ENCODE results near the gene KRTAP10-12.

DNA sequence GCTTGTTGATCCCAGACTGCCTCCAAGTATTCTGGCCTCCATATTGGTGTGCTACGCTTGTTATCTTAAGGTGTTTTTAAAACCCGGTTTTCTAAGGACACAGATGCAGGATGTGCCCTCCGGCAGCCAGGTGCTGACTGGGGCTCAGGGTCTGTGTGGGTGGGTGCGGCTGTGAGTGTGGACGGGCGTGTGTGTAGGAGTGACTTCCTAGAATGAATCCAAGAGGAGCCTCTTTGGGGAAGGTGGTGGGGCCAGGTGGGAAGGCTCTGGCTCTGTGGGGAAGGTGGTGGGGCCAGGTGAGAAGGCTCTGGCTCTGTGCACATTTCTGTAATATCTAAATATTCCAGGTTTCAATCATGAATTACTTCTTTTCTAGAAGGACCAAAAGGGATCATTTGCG, 27.2 kb downstream of the KRTAP10-12 start:
- TF ChIP-seq POLR2AphosphoS5 (IDR thresholded peaks at IDR 0.05): no peak
- TF ChIP-seq, protein P1, sequence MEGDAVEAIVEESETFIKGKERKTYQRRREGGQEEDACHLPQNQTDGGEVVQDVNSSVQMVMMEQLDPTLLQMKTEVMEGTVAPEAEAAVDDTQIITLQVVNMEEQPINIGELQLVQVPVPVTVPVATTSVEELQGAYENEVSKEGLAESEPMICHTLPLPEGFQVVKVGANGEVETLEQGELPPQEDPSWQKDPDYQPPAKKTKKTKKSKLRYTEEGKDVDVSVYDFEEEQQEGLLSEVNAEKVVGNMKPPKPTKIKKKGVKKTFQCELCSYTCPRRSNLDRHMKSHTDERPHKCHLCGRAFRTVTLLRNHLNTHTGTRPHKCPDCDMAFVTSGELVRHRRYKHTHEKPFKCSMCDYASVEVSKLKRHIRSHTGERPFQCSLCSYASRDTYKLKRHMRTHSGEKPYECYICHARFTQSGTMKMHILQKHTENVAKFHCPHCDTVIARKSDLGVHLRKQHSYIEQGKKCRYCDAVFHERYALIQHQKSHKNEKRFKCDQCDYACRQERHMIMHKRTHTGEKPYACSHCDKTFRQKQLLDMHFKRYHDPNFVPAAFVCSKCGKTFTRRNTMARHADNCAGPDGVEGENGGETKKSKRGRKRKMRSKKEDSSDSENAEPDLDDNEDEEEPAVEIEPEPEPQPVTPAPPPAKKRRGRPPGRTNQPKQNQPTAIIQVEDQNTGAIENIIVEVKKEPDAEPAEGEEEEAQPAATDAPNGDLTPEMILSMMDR (IDR thresholded peaks at IDR 0.05): no peak

Data from prostate gland (tissue), 2 donors.